ENCODE measurements around the gene RNF212. TPM values are rescaled to one million over a fixed set of nuclear protein-coding genes. Genes with fewer than 3 reads are reported as not detected.
A peak's percentile ranks its signal among the peaks of the same experiment; 100 is the strongest.

The RNF212 gene
- total and polyA plus RNA-seq, 9 of the 15 experiments (the other 6 are each of a cell fraction or from before 2014, with no cell fraction given) = 0.04 TPM; not detected in 8

- TF ChIP-seq ZNF449 (CRISPR knock-in tag; IDR thresholded peaks at IDR 0.05) = no peak
Observed at GRCh38 chr4:1112821-1113182, 562 bp downstream of the RNF212 start (continued).

GRCh38 chr4:1112174-1112820 is 1.1 kb downstream of the RNF212 start:
- no peak overlapping the region for H3K4me2 ChIP-seq (ENCODE audit: insufficient read depth, low read length)
- intact Hi-C loops (cut with micrococcal nuclease) = no loop called here
- no peak for FAIRE-seq
- H3K27ac ChIP-seq (ENCODE audit: extremely low read depth, low read depth, low read length) = no peak overlapping the region
- in situ Hi-C loops (cut with MboI) = no loop called here
- 0 out of 3 replicates have a peak, but pooled peaks have one; percentile 34 for ATAC-seq
- H3K36me3 ChIP-seq (ENCODE audit: control insufficient read depth, insufficient read depth, low read length) = no peaks in the 10 kb centered on the region
- H3K27me3 ChIP-seq (ENCODE audit: control insufficient read depth in 2 of 2, insufficient read depth in 2 of 2, low read length in 2 of 2) = peaks cover 33 to 39% of the 10 kb centered on the region in 2 experiments
- POLR2A ChIA-PET = no interaction called here
- no peaks in the 10 kb centered on the region for H3K9me3 ChIP-seq (replicated peaks; ENCODE audit: control insufficient read depth, insufficient read depth, low read depth, low read length)
- H3K9me1 ChIP-seq (ENCODE audit: control insufficient read depth, insufficient read depth, low read length) = no peaks in the 10 kb centered on the region
- CTCF ChIA-PET (ENCODE audit: low intra/inter-chr PET ratio) = interaction anchor here (0.7 kb wide), 1 partner anchor 1084 kb away, joined by 3 read pairs; no protein-coding TSS in a partner anchor
- H3K9ac ChIP-seq (ENCODE audit: insufficient read depth in 1 of 2, low read depth in 2 of 2, low read length in 2 of 2) = no peak overlapping the region
- no peak for DNase-seq (ENCODE audit: extremely low read depth in 1 of 4, low spot score in 3 of 4)
- no peak overlapping the region for H3K4me3 ChIP-seq
- WGBS (ENCODE audit: insufficient coverage, low coverage, missing lambda C conversion rate) = 9% methylated on average over 11 of the region's 27 CpGs
- no TSS peak for BruUV-seq (replicated peaks)
- H3K79me2 ChIP-seq (ENCODE audit: control insufficient read depth, insufficient read depth, low read length) = no peaks in the 10 kb centered on the region
- H3K4me1 ChIP-seq (replicated peaks in 1 of 2; ENCODE audit: control insufficient read depth in 2 of 2, insufficient read depth in 2 of 2, low read length in 2 of 2) = peaks cover 0 to 3% of the 10 kb centered on the region in 2 experiments; a peak in 1 of 5 replicates
- H2AFZ ChIP-seq (ENCODE audit: low read depth, low read length) = no peak overlapping the region
- H4K20me1 ChIP-seq (replicated peaks; ENCODE audit: control insufficient read depth, insufficient read depth, low read length) = no peaks in the 10 kb centered on the region
- TF ChIP-seq MYBL2 (IDR thresholded peaks at IDR 0.05; ENCODE audit: low read depth) = no peak
- no peak for TF ChIP-seq MYBL2 (CRISPR knock-in tag; IDR thresholded peaks at IDR 0.05; ENCODE audit: borderline replicate concordance)
- TF ChIP-seq SIN3A (IDR thresholded peaks at IDR 0.05; ENCODE audit: borderline replicate concordance in 2 of 2, control insufficient read depth in 1 of 2, low read depth in 2 of 2, low read length in 2 of 2) = no peak
- TF ChIP-seq LEF1 (IDR thresholded peaks at IDR 0.05) = no peak
- no peak for TF ChIP-seq TRIM28 (IDR thresholded peaks at IDR 0.05)
- no peak for TF ChIP-seq MYC (IDR thresholded peaks at IDR 0.05; ENCODE audit: low read depth, low read length)
- no peak for TF ChIP-seq MYC (CRISPR knock-in tag; IDR thresholded peaks at IDR 0.05; ENCODE audit: borderline replicate concordance, low read depth)
- no peak for TF ChIP-seq MBD2 (IDR thresholded peaks at IDR 0.05; ENCODE audit: borderline replicate concordance, low read depth)
- TF ChIP-seq, protein P1, sequence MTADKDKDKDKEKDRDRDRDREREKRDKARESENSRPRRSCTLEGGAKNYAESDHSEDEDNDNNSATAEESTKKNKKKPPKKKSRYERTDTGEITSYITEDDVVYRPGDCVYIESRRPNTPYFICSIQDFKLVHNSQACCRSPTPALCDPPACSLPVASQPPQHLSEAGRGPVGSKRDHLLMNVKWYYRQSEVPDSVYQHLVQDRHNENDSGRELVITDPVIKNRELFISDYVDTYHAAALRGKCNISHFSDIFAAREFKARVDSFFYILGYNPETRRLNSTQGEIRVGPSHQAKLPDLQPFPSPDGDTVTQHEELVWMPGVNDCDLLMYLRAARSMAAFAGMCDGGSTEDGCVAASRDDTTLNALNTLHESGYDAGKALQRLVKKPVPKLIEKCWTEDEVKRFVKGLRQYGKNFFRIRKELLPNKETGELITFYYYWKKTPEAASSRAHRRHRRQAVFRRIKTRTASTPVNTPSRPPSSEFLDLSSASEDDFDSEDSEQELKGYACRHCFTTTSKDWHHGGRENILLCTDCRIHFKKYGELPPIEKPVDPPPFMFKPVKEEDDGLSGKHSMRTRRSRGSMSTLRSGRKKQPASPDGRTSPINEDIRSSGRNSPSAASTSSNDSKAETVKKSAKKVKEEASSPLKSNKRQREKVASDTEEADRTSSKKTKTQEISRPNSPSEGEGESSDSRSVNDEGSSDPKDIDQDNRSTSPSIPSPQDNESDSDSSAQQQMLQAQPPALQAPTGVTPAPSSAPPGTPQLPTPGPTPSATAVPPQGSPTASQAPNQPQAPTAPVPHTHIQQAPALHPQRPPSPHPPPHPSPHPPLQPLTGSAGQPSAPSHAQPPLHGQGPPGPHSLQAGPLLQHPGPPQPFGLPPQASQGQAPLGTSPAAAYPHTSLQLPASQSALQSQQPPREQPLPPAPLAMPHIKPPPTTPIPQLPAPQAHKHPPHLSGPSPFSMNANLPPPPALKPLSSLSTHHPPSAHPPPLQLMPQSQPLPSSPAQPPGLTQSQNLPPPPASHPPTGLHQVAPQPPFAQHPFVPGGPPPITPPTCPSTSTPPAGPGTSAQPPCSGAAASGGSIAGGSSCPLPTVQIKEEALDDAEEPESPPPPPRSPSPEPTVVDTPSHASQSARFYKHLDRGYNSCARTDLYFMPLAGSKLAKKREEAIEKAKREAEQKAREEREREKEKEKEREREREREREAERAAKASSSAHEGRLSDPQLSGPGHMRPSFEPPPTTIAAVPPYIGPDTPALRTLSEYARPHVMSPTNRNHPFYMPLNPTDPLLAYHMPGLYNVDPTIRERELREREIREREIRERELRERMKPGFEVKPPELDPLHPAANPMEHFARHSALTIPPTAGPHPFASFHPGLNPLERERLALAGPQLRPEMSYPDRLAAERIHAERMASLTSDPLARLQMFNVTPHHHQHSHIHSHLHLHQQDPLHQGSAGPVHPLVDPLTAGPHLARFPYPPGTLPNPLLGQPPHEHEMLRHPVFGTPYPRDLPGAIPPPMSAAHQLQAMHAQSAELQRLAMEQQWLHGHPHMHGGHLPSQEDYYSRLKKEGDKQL (CRISPR knock-in tag; IDR thresholded peaks at IDR 0.05; ENCODE audit: borderline replicate concordance) = no peak
- no peak for TF ChIP-seq TAF1 (IDR thresholded peaks at IDR 0.05; ENCODE audit: control insufficient read depth, extremely low read depth, insufficient read depth, low read length, severe bottlenecking)
- TF ChIP-seq HDAC6 (IDR thresholded peaks at IDR 0.05; ENCODE audit: low read depth, low read length) = no peak
- no peak for TF ChIP-seq ELF2 (CRISPR knock-in tag; IDR thresholded peaks at IDR 0.05)
- no peak for TF ChIP-seq MAFF (IDR thresholded peaks at IDR 0.05; ENCODE audit: low read length)

Measured in K562 (cell line).